Measurements from ENCODE around the gene PACRG. TPM values are rescaled to one million over a fixed set of nuclear protein-coding genes. Genes with fewer than 3 reads are reported as not detected.

Gene PACRG
- total and polyA plus RNA-seq, 2 of the 8 experiments (the other 6 are each of a cell fraction or from before 2014, with no cell fraction given) = 0.44 to 0.54 TPM

DNA sequence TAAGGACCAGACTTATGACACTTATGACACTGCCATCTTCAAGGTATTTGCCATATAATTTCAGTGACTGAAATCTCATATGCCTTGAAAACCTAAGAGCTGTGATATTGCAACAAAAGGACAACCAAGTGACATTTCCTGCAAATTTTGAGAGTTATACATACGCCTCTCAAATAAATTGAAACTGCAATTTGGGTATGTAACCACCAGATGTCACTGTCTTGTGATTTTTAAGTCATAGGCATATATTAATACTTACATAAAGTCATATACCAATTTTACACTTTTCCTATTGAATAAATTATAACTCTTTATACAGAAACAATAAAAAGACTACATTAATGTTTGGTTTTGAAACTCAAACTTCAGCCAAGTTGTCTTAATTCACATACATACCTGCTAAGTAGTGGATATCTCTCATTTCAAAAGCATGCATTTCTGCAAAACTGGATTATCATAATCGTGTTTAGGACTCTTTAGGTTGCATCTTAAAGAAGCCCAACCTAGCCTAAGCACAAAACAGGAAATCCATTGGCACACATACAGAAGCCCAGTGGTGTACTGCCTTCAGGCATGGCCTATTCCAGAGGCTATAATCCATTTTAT is 180.2 kb downstream of the PACRG start:
- POLR2A ChIA-PET (ENCODE audit: partially characterized antibody) = no interaction called here
- H4K20me1 ChIP-seq (replicated peaks in 1 of 2; ENCODE audit: control insufficient read depth in 1 of 2, insufficient read depth in 2 of 2, low read length in 2 of 2) = no peaks in the 10 kb centered on the region
- CTCF ChIA-PET (ENCODE audit: partially characterized antibody) = interaction anchor here (0.6 to 4.1 kb wide), 21 partner anchors 10 to 1289 kb away, joined by 3 to 42 read pairs (median 3); no protein-coding TSS in a partner anchor
- no peaks in the 10 kb centered on the region for H3K9me3 ChIP-seq (ENCODE audit: insufficient read depth in 2 of 2, low read depth in 1 of 2, low read length in 1 of 2)
- H2BK12ac ChIP-seq (ENCODE audit: low read depth, low read length) = no peak overlapping the region
- no peak for FAIRE-seq
- no peak overlapping the region for H3K18ac ChIP-seq (ENCODE audit: extremely low read depth, low read length)
- H3K4ac ChIP-seq (replicated peaks; ENCODE audit: insufficient read length, low read depth, low read length) = no peak overlapping the region
- H4K91ac ChIP-seq (replicated peaks; ENCODE audit: insufficient read length, low read length) = no peak overlapping the region
- no peak overlapping the region for H3K23ac ChIP-seq (ENCODE audit: insufficient read length)
- no peak overlapping the region for H3K27ac ChIP-seq (ENCODE audit: low read depth, low read length)
- H3K27me3 ChIP-seq (replicated peaks in 1 of 4; ENCODE audit: control insufficient read depth in 3 of 4, extremely low read depth in 1 of 4, insufficient read depth in 3 of 4, low read length in 3 of 4) = no peaks in the 10 kb centered on the region
- H3K4me1 ChIP-seq (replicated peaks in 1 of 4; ENCODE audit: control insufficient read depth in 3 of 4, insufficient read depth in 4 of 4, low read length in 3 of 4) = no peaks in the 10 kb centered on the region
- H3K56ac ChIP-seq (replicated peaks; ENCODE audit: insufficient read length, low read depth, low read length) = no peak overlapping the region
- no peak overlapping the region for H2BK20ac ChIP-seq (ENCODE audit: low read length)
- H4K5ac ChIP-seq (ENCODE audit: insufficient read length, low read depth, low read length) = no peak overlapping the region
- no peak for DNase-seq (ENCODE audit: low read depth in 1 of 2, low spot score in 2 of 2)
- H4K8ac ChIP-seq (ENCODE audit: extremely low read depth, insufficient read depth, low read length) = no peak overlapping the region
- no peak overlapping the region for H3K4me3 ChIP-seq (ENCODE audit: extremely low read depth in 1 of 4, insufficient read depth in 2 of 4, low read depth in 3 of 4, low read length in 4 of 4)
- no peak overlapping the region for H2AK5ac ChIP-seq (ENCODE audit: low read depth, low read length)
- no peak overlapping the region for H2AFZ ChIP-seq (ENCODE audit: low read length)
- no peak overlapping the region for H2BK120ac ChIP-seq (replicated peaks; ENCODE audit: low read depth, low read length)
- no peak overlapping the region for H3K9ac ChIP-seq (replicated peaks in 1 of 4; ENCODE audit: extremely low read depth in 1 of 4, low read depth in 3 of 4, low read length in 3 of 4)
- no peaks in the 10 kb centered on the region for H3K79me1 ChIP-seq (ENCODE audit: low read depth, low read length)
- no peak overlapping the region for H3K14ac ChIP-seq (ENCODE audit: insufficient read length)
- no peak overlapping the region for H2BK5ac ChIP-seq (ENCODE audit: low read depth, low read length)
- H3K4me2 ChIP-seq (ENCODE audit: insufficient read depth in 1 of 2, low read depth in 2 of 2, low read length in 2 of 2) = no peak overlapping the region
- no peaks in the 10 kb centered on the region for H3K23me2 ChIP-seq (ENCODE audit: low read depth, low read length)
- WGBS, 2 experiments (ENCODE audit: extremely low coverage in 1 of 2, insufficient coverage in 1 of 2, insufficient read length in 1 of 2, insufficient replicate concordance in 2 of 2, low coverage in 1 of 2, low lambda C conversion rate in 2 of 2, missing lambda C conversion rate in 1 of 2) = 80% methylated on average over 2 of the region's 2 CpGs; no CpG with 5 or more reads in 1 of the 2 experiments
- no peaks in the 10 kb centered on the region for H3K36me3 ChIP-seq (ENCODE audit: control insufficient read depth in 2 of 4, insufficient read depth in 4 of 4, low read length in 3 of 4)
- no peak overlapping the region for H2BK15ac ChIP-seq (ENCODE audit: low read length)
- H3K79me2 ChIP-seq (ENCODE audit: control insufficient read depth in 1 of 2, insufficient read depth in 2 of 2, low read length in 2 of 2) = no peaks in the 10 kb centered on the region
- TF ChIP-seq, protein P1, sequence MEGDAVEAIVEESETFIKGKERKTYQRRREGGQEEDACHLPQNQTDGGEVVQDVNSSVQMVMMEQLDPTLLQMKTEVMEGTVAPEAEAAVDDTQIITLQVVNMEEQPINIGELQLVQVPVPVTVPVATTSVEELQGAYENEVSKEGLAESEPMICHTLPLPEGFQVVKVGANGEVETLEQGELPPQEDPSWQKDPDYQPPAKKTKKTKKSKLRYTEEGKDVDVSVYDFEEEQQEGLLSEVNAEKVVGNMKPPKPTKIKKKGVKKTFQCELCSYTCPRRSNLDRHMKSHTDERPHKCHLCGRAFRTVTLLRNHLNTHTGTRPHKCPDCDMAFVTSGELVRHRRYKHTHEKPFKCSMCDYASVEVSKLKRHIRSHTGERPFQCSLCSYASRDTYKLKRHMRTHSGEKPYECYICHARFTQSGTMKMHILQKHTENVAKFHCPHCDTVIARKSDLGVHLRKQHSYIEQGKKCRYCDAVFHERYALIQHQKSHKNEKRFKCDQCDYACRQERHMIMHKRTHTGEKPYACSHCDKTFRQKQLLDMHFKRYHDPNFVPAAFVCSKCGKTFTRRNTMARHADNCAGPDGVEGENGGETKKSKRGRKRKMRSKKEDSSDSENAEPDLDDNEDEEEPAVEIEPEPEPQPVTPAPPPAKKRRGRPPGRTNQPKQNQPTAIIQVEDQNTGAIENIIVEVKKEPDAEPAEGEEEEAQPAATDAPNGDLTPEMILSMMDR (IDR thresholded peaks at IDR 0.05; ENCODE audit: control extremely low read depth in 1 of 3, insufficient read depth in 1 of 3, low read depth in 1 of 3, low read length in 3 of 3) = peak in 2 of 3 experiments; percentile 14 to 39; a peak in 2 of 4 replicates
- TF ChIP-seq HDAC2 (IDR thresholded peaks at IDR 0.05; ENCODE audit: borderline replicate concordance in 1 of 2, low read depth in 2 of 2, low read length in 2 of 2) = no peak
- TF ChIP-seq RAD21 (IDR thresholded peaks at IDR 0.05 in 1 of 2, conservative IDR thresholded peaks at IDR 0.05 in 1 of 2; ENCODE audit: low read depth in 2 of 2, low read length in 2 of 2) = peak; percentile 44
- TF ChIP-seq TBP (IDR thresholded peaks at IDR 0.05; ENCODE audit: low read depth, low read length) = no peak
